Adrenal gland (tissue), 12 donors: ENCODE data around the gene HDAC1. TPM values are rescaled to one million over a fixed set of nuclear protein-coding genes. Genes with fewer than 3 reads are reported as not detected.

Source experiments
- DNase-seq, 7 donors: peaks; one replicate each; pipeline ENCODE4 v3.0.0-alpha.2; 2019 to 2020
- H3K27ac ChIP-seq, 5 donors: fragments of 200-600 bp; sonication (generic) in 4 of 5; 1 replicate in 3 of 5; 2 replicates in 2 of 5; pipeline versions ENCODE4 v1.5.1 to v1.8.0; 2016 to 2020; ENCODE audit warnings: mild to moderate bottlenecking in 1 of 5
- H3K27me3 ChIP-seq: fragments of 200-600 bp; 2 replicates; pipeline ENCODE4 v1.8.0; 2021
- H3K36me3 ChIP-seq, 2 donors: fragments of 200-600 bp; replicated peaks in 1 of 2; 1 replicate in 1 of 2; 2 replicates in 1 of 2; pipeline versions ENCODE4 v1.5.1 to v1.8.0; 2018 to 2022
- H3K4me1 ChIP-seq, 2 donors: fragments of 200-600 bp; replicated peaks in 1 of 2; 1 replicate in 1 of 2; 2 replicates in 1 of 2; pipeline versions ENCODE4 v1.5.1 to v1.8.0; 2018 to 2021
- H3K4me3 ChIP-seq, 4 donors: fragments of 200-600 bp; sonication (generic) in 3 of 4; one replicate each; pipeline ENCODE4 v1.5.1; 2016 to 2018
- H3K9me3 ChIP-seq, 3 donors: fragments of 200-600 bp; sonication (generic) in 1 of 3; replicated peaks in 1 of 3; 1 replicate in 2 of 3; 2 replicates in 1 of 3; pipeline versions ENCODE4 v1.5.1 to v1.8.0; 2016 to 2021
- POLR2A ChIP-seq, 2 donors: fragments of 450-650 bp; IDR thresholded peaks; one replicate each; pipeline ENCODE4 v1.6.1; 2017; ENCODE audit warnings: antibody characterized with exemption in 2 of 2, mild to moderate bottlenecking in 2 of 2, moderate library complexity in 1 of 2
- WGBS, 4 donors: extraction: QIAGEN DNeasy Blood & Tissue Kit in 2 of 4; methylation state at CpG; one replicate each; pipeline versions ENCODE4 v1.1.5 to v1.1.7; 2013 to 2017; 5-methylcytosine and 5-hydroxymethylcytosine counted together
- intact Hi-C, 2 donors: fragments of 100-400 bp; cut with DNase I; formaldehyde crosslinking; loops; one replicate each; pipeline versions ENCODE4 v1.14.1 to v1.15.0; 2022 to 2023
- polyA plus RNA-seq, 3 donors: library from polyadenylated mRNA; stranded (reverse); fragments of 200-250 nt in 2 of 3; fragments of 350-450 nt in 1 of 3; fragmentation: Illumina TruSeq in 1 of 3; extraction: RNeasy Lipid Tissue Mini Kit (QIAGEN cat#74804) in 1 of 3; gene quantifications; one replicate each; pipeline ENCODE4 v1.2.3, GENCODE V29; 2013 to 2014
- total RNA-seq, 9 donors: library from RNA; depleted of rRNA in 4 of 9; stranded (reverse); fragments of >200 nt in 4 of 9; fragments of 120-200 nt in 1 of 9; fragmentation: NEBNext Ultra II Directional in 1 of 9; extraction: Animal tissue kit (Norgen Biotek cat#: 25700) in 1 of 9; gene quantifications; one replicate each; pipeline versions ENCODE4 v1.1.0 to v1.2.4, GENCODE V29; 2013 to 2023
- TF ChIP-seq, protein P1 (sequence below), 6 experiments: fragments of 450-650 bp in 4 of 6; fragments of 200-600 bp in 2 of 6; sonication (generic) in 1 of 6; IDR thresholded peaks; 1 replicate in 5 of 6; 2 replicates in 1 of 6; pipeline versions ENCODE4 v1.5.1 to v1.8.0; 2016 to 2021; ENCODE audit warnings: antibody characterized with exemption in 6 of 6, mild to moderate bottlenecking in 2 of 6, moderate library complexity in 1 of 6
- donor health status: healthy with polysubstance abuse.
- donor health status: Bipolar disorder and iron deficiency.
- donor health status: DM: yes; HTN: yes; CAD: no.
- donor health status: DM: no; HTN: no; CAD: no.
- donor health status: DM: no; HTN: no; CAD: no.
- donor health status: DM: yes; HTN: yes; CAD: no.

HDAC1 gene
- total and polyA plus RNA-seq, 12 donors = 52.2 to 95.2 (median 71.2) TPM

DNA sequence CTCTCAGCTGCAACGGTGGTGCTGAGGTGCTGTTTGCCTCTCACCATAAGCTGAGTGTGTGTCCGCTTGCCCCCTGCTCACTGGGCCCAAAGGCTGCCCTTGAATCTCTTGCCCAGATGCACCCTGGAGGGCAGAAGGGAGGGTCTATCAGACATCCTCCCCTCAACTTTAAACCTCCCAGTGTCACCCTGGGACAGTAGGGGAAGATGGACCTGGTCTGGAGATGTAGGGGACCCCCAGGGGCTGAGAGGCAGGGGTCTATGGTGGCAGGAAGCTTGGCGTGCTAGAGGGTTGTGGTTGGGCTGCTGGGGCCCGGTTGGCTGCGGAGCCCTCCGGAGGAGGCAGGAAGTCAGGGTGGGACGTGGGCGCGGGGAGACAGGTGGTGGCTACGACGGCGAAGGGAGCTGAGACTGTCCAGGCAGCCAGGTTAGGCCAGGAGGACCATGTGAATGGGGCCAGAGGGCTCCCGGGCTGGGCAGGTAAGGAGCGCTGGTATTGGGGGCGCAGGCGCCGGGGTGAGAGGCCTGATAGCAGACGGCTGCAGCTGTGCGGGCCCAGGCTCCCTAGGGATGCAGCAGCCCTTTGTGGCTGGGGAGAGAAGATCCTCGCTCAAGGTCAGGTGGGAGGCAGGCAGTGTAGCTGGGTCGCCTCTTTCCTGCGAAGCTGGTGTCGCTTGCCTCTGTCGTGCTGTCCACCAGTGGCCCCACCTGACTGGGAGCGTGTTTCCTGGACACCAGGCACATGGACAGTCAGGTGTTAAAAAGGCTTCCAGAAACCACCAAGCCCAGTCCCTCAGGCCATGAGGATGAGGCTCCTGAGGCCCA is 40.8 kb upstream of the HDAC1 start, which contains the start of gene LCK:
TSS of gene LCK (plus strand) at position 373 of the 824 bp plus-strand sequence. CDS start 23,065 bp downstream, outside the sequence.
- TF ChIP-seq POLR2A (IDR thresholded peaks at IDR 0.05) = no peak
- TF ChIP-seq, protein P1, sequence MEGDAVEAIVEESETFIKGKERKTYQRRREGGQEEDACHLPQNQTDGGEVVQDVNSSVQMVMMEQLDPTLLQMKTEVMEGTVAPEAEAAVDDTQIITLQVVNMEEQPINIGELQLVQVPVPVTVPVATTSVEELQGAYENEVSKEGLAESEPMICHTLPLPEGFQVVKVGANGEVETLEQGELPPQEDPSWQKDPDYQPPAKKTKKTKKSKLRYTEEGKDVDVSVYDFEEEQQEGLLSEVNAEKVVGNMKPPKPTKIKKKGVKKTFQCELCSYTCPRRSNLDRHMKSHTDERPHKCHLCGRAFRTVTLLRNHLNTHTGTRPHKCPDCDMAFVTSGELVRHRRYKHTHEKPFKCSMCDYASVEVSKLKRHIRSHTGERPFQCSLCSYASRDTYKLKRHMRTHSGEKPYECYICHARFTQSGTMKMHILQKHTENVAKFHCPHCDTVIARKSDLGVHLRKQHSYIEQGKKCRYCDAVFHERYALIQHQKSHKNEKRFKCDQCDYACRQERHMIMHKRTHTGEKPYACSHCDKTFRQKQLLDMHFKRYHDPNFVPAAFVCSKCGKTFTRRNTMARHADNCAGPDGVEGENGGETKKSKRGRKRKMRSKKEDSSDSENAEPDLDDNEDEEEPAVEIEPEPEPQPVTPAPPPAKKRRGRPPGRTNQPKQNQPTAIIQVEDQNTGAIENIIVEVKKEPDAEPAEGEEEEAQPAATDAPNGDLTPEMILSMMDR (IDR thresholded peaks at IDR 0.05) = no peak
- peaks cover 0 to 17% of the 10 kb centered on the region in 2 donors for H3K4me1 ChIP-seq
- 75 to 84% (median 81%) methylated on average over 17 to 25 of the region's 25 CpGs for WGBS, 4 donors

DNA sequence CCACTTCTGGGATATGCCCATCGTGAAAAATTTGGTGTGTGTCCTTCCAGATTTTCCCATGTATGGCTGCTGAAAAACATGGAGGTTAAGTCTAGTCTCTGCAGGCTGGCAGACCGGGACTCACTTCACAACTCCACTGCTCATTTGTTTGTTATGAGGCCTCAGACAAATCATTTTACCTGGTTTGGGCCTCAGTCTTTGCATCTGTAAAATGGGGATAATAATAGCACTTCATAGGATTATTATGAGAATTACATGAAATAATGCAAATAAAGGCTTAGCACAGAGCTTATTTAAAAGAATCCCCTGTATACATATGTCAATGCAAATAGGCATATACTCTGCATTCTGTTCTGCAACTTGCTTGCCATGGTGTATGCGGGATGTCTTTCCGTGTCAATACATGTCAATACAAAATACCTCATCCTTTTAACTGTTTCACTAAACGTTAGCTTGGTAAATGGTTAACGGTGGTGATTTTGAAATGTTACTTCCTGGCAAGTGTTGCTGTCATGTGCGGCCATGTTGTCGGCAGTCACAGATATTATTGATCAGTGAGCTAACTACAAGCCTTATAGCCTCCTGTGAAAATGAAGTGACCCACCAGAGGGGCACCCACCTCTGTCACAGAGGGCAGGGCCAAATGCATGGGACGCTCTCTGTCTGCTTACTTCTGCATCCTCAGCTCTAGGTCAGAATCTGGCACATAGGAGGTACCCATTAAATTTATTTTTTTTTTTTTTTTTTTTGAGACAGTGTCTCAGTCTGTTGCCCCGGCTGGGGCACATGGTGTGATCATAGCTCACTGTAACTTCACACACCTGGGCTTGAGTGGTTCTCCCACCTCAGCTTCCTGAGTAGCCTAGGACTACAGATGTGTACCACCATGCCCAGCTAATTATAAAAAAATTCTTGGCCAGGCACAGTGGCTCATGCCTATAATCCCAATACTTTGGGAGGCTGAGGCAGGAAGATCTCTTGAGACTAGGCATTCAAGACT is 36.5 kb upstream of the HDAC1 start:
- no peak overlapping the region for H3K4me3 ChIP-seq
- WGBS, 4 donors = 82 to 86% (median 83%) methylated on average over 10 of the region's 10 CpGs
- no peaks in the 10 kb centered on the region for H3K27me3 ChIP-seq

More for the DNA sequence above, 40.8 kb upstream of the HDAC1 start, which contains the start of gene LCK:
- Histone ChIP-seq H3K9me3 (no peaks in the 10 kb centered on the region), H3K36me3 (no peaks in the 10 kb centered on the region), H3K27me3 (no peaks in the 10 kb centered on the region), H3K27ac (peak within 1 kb of the TSS in 3 of 5 donors; percentile 45 to 72 (median 60)), H3K4me3 (no peak within 1 kb of the TSS)
- intact Hi-C loops = no loop called here
- no peak for DNase-seq

DNA sequence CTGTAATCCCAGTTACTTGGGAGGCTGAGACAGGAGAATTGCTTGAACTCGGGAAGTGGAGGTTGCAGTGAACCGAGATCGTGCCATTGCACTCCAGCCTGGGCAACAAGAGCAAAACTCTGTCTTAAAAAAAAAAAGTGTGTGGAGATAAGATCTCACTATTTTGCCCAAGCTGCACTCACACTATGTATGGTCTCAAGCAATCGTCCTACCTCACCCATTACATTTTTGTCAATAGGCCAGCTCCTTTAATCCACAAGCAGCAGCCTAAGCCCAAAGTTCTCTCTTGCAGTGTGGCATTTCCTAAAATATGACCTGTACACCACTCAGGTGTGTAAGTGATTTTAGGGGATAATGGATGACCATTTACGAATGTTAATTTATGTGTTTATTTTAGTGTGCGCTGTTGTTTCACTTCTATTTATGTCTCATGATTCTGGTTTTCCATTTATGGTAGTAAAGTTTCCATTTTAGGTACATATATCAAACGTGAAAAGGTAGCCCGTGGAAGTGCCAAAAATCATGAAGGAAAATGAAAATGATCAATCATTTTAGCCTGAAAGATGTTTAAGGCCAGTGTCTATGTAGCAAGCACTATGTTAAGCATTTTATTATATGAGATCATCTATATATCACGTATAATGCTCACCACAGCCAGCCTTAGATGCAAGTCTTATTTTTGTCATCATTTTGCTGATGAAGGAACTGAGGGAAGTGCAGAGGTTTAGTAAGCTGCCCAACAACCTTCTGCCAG is 35.2 kb upstream of the HDAC1 start:
- no peak for DNase-seq
- H3K4me1 ChIP-seq = no peaks in the 10 kb centered on the region
- H3K27ac ChIP-seq = no peak overlapping the region
- 74 to 80% (median 76%) methylated on average over 9 of the region's 9 CpGs for WGBS, 4 donors
- no peaks in the 10 kb centered on the region for H3K27me3 ChIP-seq
- intact Hi-C loops = no loop called here
- no peaks in the 10 kb centered on the region for H3K36me3 ChIP-seq
- no peaks in the 10 kb centered on the region for H3K9me3 ChIP-seq
- no peak for TF ChIP-seq POLR2A (IDR thresholded peaks at IDR 0.05)
- TF ChIP-seq, protein P1 (IDR thresholded peaks at IDR 0.05) = no peak
- no peak overlapping the region for H3K4me3 ChIP-seq

More for the DNA sequence above, 36.5 kb upstream of the HDAC1 start:
- TF ChIP-seq, protein P1 (IDR thresholded peaks at IDR 0.05) = no peak
- TF ChIP-seq POLR2A (IDR thresholded peaks at IDR 0.05) = no peak
- no peak overlapping the region for H3K27ac ChIP-seq
- peaks cover 0 to 1% of the 10 kb centered on the region in 2 donors for H3K4me1 ChIP-seq
- no peaks in the 10 kb centered on the region for H3K9me3 ChIP-seq
- intact Hi-C loops = no loop called here
- H3K36me3 ChIP-seq = no peaks in the 10 kb centered on the region
- no peak for DNase-seq
